Adipose tissue (tissue), 3 donors: ENCODE measurements around the gene RTN4IP1. TPM values are rescaled to one million over a fixed set of nuclear protein-coding genes. Genes with fewer than 3 reads are reported as not detected.
A peak's percentile ranks its signal among the peaks of the same experiment; 100 is the strongest.
"Not testable (repeated sequence)": the region's sequence is repeated elsewhere in the genome, so short reads cannot be mapped to it uniquely, and the experiment has no call there.

Experiments used
- H3K27ac ChIP-seq: one replicate; pipeline ENCODE4 v1.5.1; 2013; ENCODE audit warnings: low read depth, low read length
- WGBS, 3 donors: extraction: QIAGEN DNeasy Blood & Tissue Kit; methylation state at CpG; one replicate each; pipeline ENCODE4 v1.1.7; 2013; 5-methylcytosine and 5-hydroxymethylcytosine counted together
- polyA plus RNA-seq, 3 donors: library from polyadenylated mRNA; stranded (reverse); fragments of 200-250 nt; gene quantifications; one replicate each; pipeline ENCODE4 v1.2.3, GENCODE V29; 2013
- donor health status: healthy with polysubstance abuse.
- donor health status: Bipolar disorder and iron deficiency.
- donor health status: healthy.

RTN4IP1 gene
- polyA plus RNA-seq, 3 donors: 2.3 to 5.7 (median 4.4) TPM

GRCh38 chr6:106557837-106558236, 71.5 kb downstream of the RTN4IP1 start:
- H3K27ac ChIP-seq: no peak overlapping the region
- 43 to 65% (median 62%) methylated on average over 2 of the region's 2 CpGs for WGBS, 3 donors

GRCh38 chr6:106556368-106556960, 72.8 kb downstream of the RTN4IP1 start:
- no peak overlapping the region for H3K27ac ChIP-seq
- 43 to 50% (median 48%) methylated on average over 3 of the region's 3 CpGs for WGBS, 3 donors

GRCh38 chr6:106555767-106556166, 73.5 kb downstream of the RTN4IP1 start:
- 72% methylated on average over 5 of the region's 5 CpGs for WGBS, 3 donors
- H3K27ac ChIP-seq: no peak overlapping the region

- WGBS, 3 donors: 97 to 99% (median 97%) methylated on average over 5 of the region's 5 CpGs
- H3K27ac ChIP-seq: no peak overlapping the region
Observed at GRCh38 chr6:106553440-106553839, 75.9 kb downstream of the RTN4IP1 start.

- 85 to 96% (median 94%) methylated on average over 3 of the region's 3 CpGs for WGBS, 3 donors
Observed at GRCh38 chr6:106551155-106551554, 78.1 kb downstream of the RTN4IP1 start.

GRCh38 chr6:106549521-106549920, 79.8 kb downstream of the RTN4IP1 start:
- no peak overlapping the region for H3K27ac ChIP-seq
- 60 to 97% (median 63%) methylated on average over 1 of the region's 1 CpG for WGBS, 3 donors

More at GRCh38 chr6:106551155-106551554, 78.1 kb downstream of the RTN4IP1 start:
- no peak overlapping the region for H3K27ac ChIP-seq

GRCh38 chr6:106548926-106549455, 80.3 kb downstream of the RTN4IP1 start:
- not testable (repeated sequence) for H3K27ac ChIP-seq
- WGBS, 3 donors: 93 to 96% (median 93%) methylated on average over 3 of the region's 6 CpGs

GRCh38 chr6:106547601-106548453, 81.5 kb downstream of the RTN4IP1 start:
- WGBS, 3 donors: 42 to 51% (median 44%) methylated on average over 6 of the region's 6 CpGs

GRCh38 chr6:106546691-106547414, 82.4 kb downstream of the RTN4IP1 start:
- peak overlapping the region; percentile 13 for H3K27ac ChIP-seq
- WGBS, 3 donors: 32 to 40% (median 34%) methylated on average over 5 of the region's 5 CpGs

More at GRCh38 chr6:106547601-106548453, 81.5 kb downstream of the RTN4IP1 start:
- no peak overlapping the region for H3K27ac ChIP-seq

- WGBS, 3 donors: 13 to 47% (median 22%) methylated on average over 2 of the region's 2 CpGs
Observed at GRCh38 chr6:106546261-106546690, 83.0 kb downstream of the RTN4IP1 start.

GRCh38 chr6:106540907-106541306, 88.4 kb downstream of the RTN4IP1 start:
- 54 to 89% (median 56%) methylated on average over 6 of the region's 6 CpGs for WGBS, 3 donors

More at GRCh38 chr6:106546261-106546690, 83.0 kb downstream of the RTN4IP1 start:
- peak overlapping the region; percentile 13 for H3K27ac ChIP-seq

GRCh38 chr6:106540432-106540831, 88.9 kb downstream of the RTN4IP1 start:
- H3K27ac ChIP-seq: no peak overlapping the region

More at GRCh38 chr6:106540907-106541306, 88.4 kb downstream of the RTN4IP1 start:
- H3K27ac ChIP-seq: no peak overlapping the region

- H3K27ac ChIP-seq: no peak overlapping the region
- 64 to 85% (median 65%) methylated on average over 9 of the region's 9 CpGs for WGBS, 3 donors
Observed at GRCh38 chr6:106539936-106540335, 89.4 kb downstream of the RTN4IP1 start.

- WGBS, 3 donors: 35 to 85% (median 46%) methylated on average over 1 of the region's 1 CpG
- no peak overlapping the region for H3K27ac ChIP-seq
Observed at GRCh38 chr6:106538145-106538544, 91.2 kb downstream of the RTN4IP1 start.

GRCh38 chr6:106537662-106538061, 91.6 kb downstream of the RTN4IP1 start:
- 81 to 82% (median 82%) methylated on average over 8 of the region's 8 CpGs for WGBS, 3 donors
- no peak overlapping the region for H3K27ac ChIP-seq

- H3K27ac ChIP-seq: no peak overlapping the region
- 60 to 84% (median 63%) methylated on average over 2 of the region's 2 CpGs for WGBS, 3 donors
Observed at GRCh38 chr6:106536851-106537250, 92.4 kb downstream of the RTN4IP1 start.

GRCh38 chr6:106536357-106536756, 92.9 kb downstream of the RTN4IP1 start:
- no peak overlapping the region for H3K27ac ChIP-seq
- WGBS, 3 donors: 90 to 95% (median 94%) methylated on average over 1 of the region's 1 CpG

GRCh38 chr6:106535012-106535411, 94.3 kb downstream of the RTN4IP1 start:
- no peak overlapping the region for H3K27ac ChIP-seq
- WGBS, 3 donors: 85 to 94% (median 88%) methylated on average over 2 of the region's 2 CpGs

- 59 to 87% (median 76%) methylated on average over 2 of the region's 2 CpGs for WGBS, 3 donors
- H3K27ac ChIP-seq: no peak overlapping the region
Observed at GRCh38 chr6:106534564-106534982, 94.7 kb downstream of the RTN4IP1 start.
